Stimulated activated CD8-positive, alpha-beta memory T cell treated with anti-CD3 and anti-CD28 coated beads, Interleukin-15, amount 100 ng/mL, for 24 hours (primary cell): ENCODE data around the gene RBCK1.

Experiments used
- DNase-seq: peaks from one replicate; pipeline ENCODE4 v3.0.0-alpha.2; 2020; ENCODE audit warnings: low read depth

The RBCK1 gene

DNA sequence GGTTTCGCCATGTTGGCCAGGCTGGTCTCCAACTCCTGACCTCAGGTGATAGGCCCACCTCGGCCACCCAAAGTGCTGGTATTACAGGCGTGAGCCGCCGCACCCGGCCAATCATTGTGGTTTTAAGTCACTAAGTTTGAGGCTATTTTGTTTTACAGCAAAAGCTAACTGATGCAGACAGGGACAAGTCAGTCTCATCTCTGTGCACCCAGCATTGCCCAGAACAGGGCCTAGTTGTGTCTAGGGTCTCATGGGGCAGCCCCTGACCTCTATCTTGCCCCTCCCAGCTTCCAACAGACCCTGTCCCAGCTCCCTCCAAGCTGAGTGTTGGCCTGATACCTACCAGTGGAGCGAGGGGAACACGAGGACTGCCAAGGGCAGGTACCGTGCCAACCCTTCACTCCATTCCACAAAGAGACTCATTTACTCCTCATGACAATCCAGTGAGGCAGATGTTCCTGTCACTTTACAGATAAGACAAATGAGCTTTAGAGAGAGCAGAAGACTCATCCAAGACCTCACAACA is 8.9 kb upstream of the RBCK1 start:
- DNase-seq, result no peak

DNA sequence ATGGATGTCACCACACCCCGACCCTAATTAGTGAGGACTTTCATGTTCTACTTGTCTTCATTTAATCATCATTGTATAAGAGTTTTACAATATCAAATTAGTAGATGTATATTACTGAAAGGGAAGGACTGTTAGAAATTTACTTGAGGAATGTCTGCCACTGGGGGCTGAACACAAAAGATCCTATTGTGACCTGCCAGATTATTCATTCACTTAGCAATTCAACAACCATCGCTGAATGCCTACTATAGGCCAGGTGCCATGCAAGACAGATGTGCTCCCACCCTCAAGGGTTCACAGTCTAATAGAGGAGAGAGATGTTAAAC is 8.0 kb upstream of the RBCK1 start:
- DNase-seq, result no peak

DNA sequence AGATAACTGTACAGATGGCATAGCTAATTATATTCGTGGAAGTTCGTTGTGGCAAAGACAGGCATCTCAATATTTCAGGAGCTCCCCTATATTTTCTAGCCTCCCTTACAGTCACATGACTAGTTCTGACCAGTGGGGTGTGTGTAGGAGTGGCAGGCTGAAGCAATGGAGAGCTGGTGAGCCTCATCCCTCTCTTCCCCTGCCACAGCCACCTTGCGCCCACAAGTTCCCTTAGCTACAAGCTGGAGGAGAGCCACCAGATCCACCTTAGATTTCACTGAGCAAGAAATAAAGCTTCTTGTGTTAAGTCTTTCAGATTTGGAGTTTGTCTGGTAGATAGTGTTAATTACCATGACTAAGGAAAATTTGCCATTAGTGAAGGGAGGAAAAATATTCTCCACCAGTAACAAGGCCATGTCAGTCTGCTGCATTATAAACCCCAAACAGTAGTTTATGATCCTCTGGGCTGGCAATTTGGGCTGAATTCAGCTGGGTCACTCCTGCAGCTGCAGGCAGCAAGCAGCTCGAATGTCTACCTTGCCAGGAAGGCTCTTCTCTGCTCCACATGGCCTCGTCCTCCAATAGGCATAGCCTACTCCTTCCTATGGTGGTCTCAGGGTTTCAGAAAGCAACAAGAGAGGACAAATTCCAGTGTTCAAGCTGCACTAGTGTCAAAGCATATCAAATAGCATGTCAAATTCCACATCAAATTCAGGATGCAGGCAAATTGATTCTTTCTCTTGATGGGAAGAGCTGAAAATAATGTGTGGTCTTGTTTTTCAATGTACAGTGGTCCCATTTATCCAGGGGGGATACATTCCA is 7.4 kb upstream of the RBCK1 start:
- DNase-seq, result no peak

DNA sequence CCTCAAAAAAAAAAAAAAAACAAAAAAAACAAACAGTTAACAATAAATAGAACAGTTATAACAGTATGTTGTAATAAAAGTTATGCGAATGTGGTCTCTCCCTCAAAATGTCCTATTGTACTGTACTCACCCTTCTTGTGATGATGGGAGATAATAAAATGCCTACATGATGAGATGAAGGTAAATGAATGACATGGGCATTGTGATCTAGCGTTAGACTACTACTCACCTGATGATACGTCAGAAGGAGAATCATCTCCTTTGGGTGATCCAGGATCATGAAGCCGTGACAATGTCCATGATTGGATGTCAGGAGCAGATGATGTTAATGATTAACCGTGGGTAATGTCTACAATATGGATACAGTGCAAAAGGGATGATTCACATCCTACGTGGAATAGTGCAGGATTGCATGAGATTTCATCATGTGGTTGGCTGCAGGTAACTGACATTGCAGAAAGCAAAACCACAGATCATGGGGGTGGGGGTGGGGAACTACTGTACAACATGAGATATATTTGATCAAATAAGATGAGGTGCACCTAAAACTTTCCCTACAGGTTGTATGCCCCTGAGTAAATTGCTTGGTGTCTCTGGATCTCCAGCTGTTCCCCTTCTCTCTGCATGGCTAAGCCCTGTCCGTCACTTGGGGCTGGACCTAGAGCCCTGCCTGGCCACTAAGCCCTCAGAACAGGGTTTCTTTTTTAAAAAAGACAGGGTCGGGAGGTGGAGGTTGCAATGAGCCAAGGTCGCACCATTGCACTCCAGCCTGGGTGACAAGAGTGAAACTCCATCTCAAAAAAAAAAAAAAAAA is 6.2 kb upstream of the RBCK1 start:
- no peak for DNase-seq

DNA sequence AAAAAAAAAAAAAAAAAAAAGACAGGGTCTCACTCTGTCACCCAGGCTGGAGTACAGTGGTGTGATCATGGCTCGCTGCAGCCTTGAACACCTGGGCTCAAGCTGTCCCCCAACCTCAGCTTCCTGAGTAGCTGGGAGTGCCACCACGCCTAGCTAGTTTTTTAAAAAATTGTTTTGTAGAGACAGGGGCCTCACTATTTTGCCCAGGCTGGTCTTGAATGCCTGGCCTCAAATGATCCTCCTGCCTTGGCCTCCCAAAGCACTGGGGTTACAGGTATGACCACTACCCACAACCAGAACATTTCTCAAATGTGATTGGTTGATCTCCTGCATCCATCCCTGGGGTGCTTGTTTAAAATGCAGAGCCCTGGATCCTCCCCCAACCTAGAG is 5.6 kb upstream of the RBCK1 start:
- DNase-seq, result no peak

DNA sequence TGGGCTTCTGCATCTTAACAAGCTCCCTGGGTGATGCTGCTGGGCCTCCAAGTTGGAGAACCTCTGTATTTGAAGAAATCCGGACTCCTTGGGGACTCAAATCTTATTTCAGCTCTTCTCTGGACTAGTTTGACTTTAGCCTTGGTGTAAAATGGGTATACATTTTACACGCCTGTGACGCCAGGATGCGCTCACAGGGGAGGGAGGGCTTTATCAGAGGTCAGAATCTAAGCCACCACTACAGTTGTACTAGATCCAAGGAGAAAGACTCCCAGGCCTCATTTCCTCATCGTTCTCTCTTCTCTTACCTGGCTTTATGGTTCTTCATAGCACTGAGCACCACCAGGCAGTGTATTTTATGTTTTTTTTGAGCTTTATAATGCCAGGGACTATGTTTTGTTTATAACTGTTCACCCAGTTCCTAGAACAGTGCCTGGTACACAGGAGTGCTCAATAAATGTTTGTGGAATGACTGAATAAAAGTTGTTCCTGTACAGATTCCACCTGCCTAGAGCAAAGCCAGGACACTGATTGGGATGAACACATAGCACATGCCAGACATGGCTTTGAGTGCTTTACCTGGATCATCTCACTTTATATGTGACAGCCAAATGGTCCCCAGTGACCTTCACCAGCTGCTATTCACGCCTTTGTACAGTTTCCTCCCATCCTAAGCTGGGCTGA is 5.1 kb upstream of the RBCK1 start:
- DNase-seq, result no peak

DNA sequence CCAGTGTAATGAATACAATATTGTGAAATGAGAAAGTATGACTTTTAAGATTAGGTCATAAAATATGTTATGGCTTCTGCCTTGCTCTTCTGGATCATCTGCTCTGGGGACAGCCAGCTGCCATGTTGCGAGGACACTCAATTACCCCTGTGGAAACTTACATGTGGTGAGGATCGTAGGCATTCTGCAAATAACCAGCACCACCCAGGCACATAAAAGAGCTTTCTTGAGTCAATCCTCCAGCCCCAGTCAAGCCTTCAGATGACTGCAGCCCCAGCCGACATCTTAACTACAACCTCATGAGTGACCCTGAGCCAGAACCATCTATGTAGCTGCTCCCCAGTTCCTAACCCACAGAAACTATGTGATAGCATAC is 4.5 kb upstream of the RBCK1 start:
- no peak for DNase-seq

DNA sequence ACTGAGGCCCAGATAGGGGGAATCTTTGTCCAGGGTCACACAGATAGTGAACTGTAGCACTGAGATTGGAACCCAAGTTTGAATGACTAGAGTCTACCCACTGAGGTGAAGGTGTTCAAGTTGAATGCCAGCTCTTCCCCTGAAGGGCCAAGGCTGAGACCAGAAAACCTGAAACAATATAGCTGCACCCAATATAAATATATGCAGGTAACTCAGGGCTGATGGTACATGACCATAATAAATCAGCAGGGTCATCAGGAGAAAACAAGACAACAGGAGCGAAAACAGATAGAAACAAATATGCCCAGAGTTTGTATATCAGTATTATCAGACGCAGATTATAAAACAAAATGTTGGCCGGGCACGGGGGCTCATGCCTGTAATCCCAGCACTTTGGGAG is 4.0 kb upstream of the RBCK1 start:
- DNase-seq, result no peak

DNA sequence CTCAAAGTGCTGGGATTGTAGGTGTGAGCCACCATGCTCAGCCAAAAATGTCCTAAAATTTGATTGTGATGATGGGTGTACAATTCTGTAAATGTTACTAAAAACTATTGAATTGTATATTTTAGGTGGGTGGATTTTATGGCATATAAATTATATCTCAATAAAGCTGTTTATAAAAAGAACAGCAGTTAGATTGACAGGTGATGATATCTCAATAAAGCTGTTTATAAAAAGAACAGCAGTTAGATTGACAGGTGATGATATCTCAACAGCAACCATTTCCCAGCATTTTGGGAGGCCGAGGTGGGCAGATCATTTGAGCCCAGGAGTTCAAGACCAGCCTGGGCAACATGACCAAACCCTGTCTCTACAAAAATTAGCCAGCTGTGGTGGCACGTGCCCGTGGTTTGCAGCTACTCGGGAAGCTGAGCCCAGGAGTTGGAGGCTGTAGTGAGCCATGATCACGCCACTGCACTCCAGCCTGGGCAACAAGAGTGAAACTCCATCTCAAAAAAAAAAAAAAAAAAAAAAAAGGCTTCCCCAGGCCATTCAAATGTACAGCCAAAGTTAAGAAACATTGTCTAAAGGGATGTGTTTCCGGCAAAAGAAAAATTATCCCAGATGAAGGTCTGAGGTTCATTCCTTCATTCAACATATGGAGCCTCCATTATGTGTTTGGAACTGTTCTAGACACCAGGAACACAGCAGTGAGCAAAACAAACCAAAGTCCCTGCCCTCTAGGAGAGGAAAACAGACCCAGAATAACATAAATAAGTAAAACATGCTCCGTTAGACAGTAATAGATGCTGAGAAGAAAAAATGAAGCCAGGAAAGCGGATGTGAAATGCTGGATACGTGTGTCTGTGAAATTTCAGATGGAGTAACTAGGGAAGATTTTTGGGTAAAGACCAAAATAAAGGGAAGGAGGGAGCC is 1.6 kb upstream of the RBCK1 start:
- no peak for DNase-seq

DNA sequence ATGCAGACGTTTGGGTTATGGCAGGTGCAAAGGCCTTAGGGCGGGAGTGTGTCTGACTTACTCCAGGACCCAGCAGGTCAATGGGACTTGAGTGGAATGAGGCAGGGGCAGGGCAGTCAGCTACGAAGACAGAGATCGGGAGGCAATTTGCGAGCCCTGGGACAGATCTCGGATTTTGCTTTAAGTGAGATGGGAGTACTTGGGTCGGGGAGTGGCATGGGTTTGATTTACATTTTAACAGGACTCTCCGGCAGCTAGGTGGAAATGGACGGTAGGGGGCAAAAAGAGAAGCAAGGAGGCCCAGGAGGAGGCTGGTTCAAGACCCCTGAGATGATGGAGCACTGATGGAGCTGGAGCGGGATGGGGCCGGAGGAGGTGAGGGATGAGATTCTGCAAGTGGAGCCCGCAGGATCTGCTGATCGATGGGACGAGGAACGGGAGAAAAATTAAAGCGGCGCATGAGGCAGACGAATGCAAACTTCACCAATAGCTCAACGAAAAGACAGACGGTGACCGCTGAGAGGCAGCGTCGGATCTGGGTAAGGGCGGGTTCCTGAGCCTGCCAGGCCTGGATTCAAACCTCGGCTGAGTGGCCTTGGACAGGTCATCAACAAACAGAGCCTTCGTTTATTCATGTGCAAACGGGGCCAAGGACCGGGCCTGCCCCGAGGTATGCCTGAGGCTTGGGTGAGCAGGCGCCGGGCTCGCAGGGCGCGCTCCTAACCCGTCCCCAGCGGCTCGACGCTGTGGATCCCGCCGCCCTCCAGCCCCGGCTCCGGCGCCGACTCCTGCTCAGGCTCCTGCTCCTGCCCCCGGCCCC is 756 bp upstream of the RBCK1 start:
- peak; percentile 37 for DNase-seq

DNA sequence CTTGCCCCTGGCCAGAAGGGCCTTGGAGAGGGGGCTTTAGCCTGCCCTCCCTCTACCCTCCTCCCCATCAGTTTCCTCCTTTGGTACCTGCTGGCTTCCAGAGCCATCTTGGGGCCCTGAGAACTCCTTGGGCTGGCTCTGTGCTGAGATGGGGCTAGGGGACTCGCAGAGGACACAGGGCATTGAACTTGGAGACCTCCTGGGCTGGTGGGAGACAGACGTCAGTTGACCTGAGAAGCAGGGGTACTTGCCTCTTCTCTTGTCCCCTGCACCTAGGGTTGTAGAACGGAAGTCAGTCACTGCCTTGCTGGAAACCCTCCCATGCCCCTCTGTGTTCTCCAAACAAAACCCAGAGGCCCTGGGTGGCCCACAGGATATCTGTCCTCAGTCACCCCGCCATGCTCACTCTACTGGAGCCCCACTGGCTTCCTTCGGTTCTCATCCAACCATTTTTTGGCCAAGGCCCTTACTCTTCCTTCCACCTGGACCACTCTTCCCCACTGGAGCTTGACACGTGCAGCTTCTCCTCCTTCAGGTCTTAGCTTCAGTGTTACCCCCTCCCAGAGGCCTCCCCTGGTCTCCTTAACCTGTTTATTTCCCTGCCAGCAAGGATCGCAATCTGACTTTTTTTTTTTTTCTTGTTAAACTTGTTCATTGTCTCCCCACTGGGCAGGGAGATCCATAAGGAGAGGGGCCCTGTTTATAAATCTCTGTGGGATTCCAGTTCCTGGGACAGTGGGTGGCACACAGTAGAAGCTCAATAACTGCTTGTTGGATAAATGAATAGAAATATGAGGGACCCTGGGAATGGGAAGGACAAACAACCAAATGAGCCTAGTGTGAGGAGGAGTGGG is 971 bp downstream of the RBCK1 start:
- DNase-seq, result no peak

DNA sequence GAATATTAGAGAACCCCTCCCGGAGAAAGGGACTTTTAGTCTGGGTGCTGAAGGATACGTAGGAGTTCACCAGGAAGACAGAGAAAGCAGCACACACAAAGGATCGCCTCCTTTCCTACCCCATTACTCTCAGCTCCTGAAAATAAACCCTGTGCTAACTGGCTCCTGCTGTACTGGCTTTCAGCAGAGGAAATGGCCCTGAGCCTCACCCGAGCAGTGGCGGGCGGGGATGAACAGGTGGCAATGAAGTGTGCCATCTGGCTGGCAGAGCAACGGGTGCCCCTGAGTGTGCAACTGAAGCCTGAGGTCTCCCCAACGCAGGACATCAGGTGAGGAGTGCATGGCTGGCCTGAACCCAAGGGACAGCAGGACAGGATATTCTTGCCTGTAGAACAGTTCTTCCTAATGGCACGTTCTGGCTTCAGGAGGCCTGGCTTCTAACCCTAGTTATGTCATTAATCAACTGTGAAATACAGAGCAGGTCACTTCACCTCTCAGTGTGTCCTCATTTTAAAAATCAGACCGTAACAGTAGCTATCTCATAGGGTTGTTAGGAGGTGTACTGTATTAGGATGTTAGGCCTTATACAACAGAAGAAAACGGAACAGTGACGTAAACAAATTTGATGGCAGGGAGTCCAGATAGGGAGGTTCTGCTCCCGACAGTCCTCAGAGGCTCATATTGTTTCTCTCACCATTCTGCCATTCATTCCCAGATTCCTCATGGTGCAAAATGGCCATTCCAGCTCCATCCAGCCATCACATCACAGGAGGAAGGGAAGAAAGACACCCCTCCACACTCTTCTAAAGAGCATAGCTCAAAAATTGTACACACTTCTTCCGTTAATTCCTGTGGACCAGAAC is 1.8 kb downstream of the RBCK1 start:
- no peak for DNase-seq

DNA sequence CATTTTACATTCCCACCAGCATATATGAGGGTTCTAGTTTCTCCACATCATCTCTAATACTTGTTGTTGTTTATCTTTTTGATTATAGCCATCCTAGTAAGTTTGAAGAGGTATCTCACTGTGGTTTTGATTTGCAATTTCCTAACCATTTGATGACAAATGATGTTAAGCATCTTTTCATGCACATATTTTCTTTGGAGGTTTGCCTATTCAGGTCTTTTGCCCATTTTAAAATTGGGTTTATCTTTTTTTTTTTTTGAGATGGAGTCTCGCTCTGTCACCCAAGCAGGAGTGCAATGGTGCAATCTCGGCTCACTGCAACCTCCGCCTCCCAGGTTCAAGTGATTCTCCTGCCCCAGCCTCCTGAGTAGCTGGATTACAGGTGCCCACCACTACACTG is 4.0 kb downstream of the RBCK1 start:
- no peak for DNase-seq

DNA sequence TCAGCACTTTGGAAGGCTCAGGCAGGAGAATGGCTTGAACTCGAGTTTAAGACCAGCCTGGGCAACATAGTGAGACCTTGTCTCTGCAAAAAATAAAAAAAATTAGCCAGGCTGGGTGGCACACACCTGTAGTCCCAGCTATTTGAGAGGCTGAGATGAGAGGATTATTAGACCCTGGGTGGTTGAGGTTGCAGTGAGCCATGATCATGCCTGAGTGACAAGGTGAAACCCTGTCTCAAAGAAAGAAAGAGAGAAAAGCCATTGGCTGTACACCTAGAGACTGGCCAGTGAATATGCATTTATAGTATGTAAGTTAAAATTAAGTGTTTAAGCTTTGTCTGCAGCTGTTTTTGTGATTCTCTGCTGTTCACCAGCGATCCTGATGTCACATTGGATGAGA is 6.1 kb downstream of the RBCK1 start:
- no peak for DNase-seq

DNA sequence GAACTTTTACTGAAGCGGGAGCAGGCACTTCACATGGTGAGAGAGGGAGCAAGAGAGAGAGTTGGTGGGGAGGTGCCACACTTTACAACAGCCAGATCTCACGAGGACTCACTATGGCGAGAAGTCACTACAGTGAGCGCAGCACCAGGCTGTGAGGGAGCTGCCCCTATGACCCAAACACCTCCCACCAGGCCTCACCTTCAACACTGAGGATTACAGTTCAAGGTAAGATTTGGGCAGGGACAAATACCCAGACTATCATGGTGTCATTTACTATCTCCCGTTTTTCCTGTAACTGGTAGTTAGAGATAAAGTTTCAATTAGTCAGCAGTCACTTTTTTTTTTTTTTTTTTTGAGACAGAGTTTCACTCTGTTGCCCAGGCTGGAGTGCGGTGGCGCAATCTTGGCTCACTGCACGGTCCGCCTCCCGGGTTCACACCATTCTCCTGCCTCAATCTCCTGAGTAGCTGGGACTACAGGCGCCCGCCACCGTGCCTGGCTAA is 7.8 kb downstream of the RBCK1 start:
- DNase-seq, result no peak

DNA sequence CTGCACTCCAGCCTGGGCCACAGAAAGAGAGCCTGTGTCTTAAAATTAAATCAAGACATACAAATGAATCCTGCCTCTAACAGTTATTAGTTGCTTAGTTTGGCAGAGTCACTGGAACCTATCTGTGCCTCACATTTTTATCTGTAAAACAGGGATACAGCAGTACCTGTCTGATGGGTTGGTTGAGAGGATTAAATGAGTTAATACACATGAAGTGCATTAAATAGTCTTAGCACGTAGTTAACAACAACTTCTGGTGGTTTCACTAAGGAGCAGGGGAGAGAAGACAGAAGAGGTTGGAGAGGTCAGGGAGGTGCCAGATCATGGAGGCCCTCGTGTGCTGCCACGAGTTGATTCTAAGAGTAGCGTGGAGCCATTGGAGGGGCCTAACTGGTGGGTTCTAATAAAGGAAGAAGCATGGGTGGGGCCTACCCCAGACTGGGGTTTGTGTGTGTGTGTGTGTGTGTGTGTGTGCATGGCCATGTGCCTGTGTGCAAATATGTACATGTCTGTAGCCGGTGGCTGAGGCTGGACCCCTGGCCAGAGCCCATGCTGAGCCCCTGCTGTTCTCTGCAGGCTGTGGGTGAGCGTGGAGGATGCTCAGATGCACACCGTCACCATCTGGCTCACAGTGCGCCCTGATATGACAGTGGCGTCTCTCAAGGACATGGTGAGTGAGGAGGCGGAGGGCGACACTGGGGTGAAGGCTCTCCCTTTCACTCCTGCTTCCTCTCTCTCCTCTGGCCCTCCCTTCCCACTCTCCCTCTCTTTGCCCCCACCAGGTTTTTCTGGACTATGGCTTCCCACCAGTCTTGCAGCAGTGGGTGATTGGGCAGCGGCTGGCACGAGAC is 9.1 kb downstream of the RBCK1 start:
- DNase-seq, result no peak

DNA sequence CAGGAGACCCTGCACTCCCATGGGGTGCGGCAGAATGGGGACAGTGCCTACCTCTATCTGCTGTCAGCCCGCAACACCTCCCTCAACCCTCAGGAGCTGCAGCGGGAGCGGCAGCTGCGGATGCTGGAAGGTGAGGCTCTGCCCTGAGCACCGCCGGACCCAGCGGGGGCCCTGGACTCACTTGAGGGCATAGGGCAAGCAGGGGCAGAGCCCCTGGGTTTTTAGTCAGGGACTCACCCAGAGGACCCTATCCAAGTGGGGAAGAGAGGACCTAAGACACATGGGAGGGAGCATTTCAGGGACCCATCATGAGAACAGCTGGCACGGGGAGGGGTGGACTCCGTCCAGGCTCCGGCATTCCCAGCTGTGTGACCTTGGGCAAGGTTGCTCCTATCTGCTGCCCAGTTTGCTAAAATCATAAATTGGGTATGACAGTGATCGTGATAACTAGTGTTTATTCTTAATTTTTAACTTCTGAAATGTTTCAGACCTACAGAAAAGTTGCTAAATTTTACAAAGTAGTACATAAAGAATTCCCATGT is 9.8 kb downstream of the RBCK1 start:
- no peak for DNase-seq
